PC-9 (cell line): Measurements from ENCODE around the gene MBNL1.

Experiments used
- EZH2 ChIP-seq: fragments of 200-600 bp; sonication (generic); IDR thresholded peaks from 2 replicates; pipeline ENCODE4 v1.8.0; 2017; ENCODE audit warnings: antibody characterized with exemption, low read depth
- TF ChIP-seq, protein P1 (sequence below): fragments of 200-600 bp; sonication (generic); conservative IDR thresholded peaks from 2 replicates; pipeline ENCODE4 v1.6.1; 2017; ENCODE audit warnings: mixed run types, antibody characterized with exemption, mild to moderate bottlenecking, moderate library complexity

DNA sequence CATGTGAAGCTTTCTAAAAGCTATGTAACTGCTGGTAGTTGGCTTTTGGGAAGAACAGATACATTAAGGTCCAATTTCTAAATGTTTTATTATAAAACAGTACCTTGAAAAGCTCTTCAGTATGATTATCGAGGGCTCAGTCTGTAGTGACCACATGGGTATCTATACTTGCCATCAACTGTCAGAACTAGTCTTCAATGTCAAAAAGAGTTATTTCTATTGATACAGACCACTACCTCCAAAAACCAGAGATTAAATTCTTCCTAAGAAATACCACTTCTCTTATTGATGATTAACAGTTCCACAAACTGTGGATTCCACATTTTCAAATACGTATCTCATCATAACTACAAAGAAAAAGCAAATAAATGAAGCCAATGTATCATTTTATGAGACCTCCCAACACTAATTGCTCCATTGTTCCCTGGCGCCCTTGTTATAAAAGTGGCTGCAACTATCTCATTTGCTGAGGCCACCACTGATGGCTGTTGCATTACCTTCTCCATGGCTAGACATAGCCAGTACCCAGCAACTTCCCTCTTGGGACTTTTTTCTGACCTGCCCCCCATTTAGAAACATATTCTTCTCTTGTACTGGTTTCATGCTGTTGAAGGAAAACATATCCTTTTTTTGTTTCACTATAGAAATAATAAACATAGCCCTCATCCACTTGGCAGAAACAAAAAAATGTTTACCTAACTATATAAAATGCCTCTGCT, 33.9 kb upstream of the MBNL1 start:
- no peak for TF ChIP-seq EZH2
- TF ChIP-seq, protein P1, sequence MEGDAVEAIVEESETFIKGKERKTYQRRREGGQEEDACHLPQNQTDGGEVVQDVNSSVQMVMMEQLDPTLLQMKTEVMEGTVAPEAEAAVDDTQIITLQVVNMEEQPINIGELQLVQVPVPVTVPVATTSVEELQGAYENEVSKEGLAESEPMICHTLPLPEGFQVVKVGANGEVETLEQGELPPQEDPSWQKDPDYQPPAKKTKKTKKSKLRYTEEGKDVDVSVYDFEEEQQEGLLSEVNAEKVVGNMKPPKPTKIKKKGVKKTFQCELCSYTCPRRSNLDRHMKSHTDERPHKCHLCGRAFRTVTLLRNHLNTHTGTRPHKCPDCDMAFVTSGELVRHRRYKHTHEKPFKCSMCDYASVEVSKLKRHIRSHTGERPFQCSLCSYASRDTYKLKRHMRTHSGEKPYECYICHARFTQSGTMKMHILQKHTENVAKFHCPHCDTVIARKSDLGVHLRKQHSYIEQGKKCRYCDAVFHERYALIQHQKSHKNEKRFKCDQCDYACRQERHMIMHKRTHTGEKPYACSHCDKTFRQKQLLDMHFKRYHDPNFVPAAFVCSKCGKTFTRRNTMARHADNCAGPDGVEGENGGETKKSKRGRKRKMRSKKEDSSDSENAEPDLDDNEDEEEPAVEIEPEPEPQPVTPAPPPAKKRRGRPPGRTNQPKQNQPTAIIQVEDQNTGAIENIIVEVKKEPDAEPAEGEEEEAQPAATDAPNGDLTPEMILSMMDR = no peak
